Measurements from ENCODE around the gene RIMBP2.

RIMBP2 gene

GRCh38 chr12:130456375-130457199 lies 259.5 kb downstream of the RIMBP2 start:
- peak; percentile 4 for DNase-seq

- DNase-seq, result no peak
Observed at GRCh38 chr12:130455161-130455560, 260.9 kb downstream of the RIMBP2 start.

GRCh38 chr12:130454296-130454695 lies 261.8 kb downstream of the RIMBP2 start:
- DNase-seq, result no peak

GRCh38 chr12:130452546-130452945 lies 263.6 kb downstream of the RIMBP2 start:
- no peak for DNase-seq

- no peak for DNase-seq
Observed at GRCh38 chr12:130451001-130451930, 264.8 kb downstream of the RIMBP2 start.

- DNase-seq, result no peak
Observed at GRCh38 chr12:130449291-130449690, 266.8 kb downstream of the RIMBP2 start.

- no peak for DNase-seq
Observed at GRCh38 chr12:130448044-130448821, 267.9 kb downstream of the RIMBP2 start.

- DNase-seq, result no peak
Observed at GRCh38 chr12:130447655-130447965, 268.5 kb downstream of the RIMBP2 start.

GRCh38 chr12:130446846-130447654 lies 269.0 kb downstream of the RIMBP2 start:
- no peak for DNase-seq

GRCh38 chr12:130444986-130445385 lies 271.1 kb downstream of the RIMBP2 start:
- DNase-seq, result no peak

- DNase-seq, result no peak
Observed at GRCh38 chr12:130444061-130444460, 272.0 kb downstream of the RIMBP2 start.

- no peak for DNase-seq
Observed at GRCh38 chr12:130441771-130442760, 274.0 kb downstream of the RIMBP2 start.

GRCh38 chr12:130440411-130441080 lies 275.6 kb downstream of the RIMBP2 start:
- DNase-seq, result no peak

GRCh38 chr12:130439250-130439649 lies 276.8 kb downstream of the RIMBP2 start:
- no peak for DNase-seq

GRCh38 chr12:130438711-130439110 lies 277.4 kb downstream of the RIMBP2 start:
- DNase-seq, result no peak

GRCh38 chr12:130438243-130438620 lies 277.9 kb downstream of the RIMBP2 start:
- no peak for DNase-seq

GRCh38 chr12:130437555-130438242 lies 278.4 kb downstream of the RIMBP2 start:
- DNase-seq, result no peak

- no peak for DNase-seq
Observed at GRCh38 chr12:130436741-130437501, 279.2 kb downstream of the RIMBP2 start.

GRCh38 chr12:130435826-130436225 lies 280.3 kb downstream of the RIMBP2 start:
- DNase-seq, result no peak
